ENCODE data around the gene RSPO1.
A peak's percentile ranks its signal among the peaks of the same experiment; 100 is the strongest.
"Not testable (repeated sequence)": the region's sequence is repeated elsewhere in the genome, so short reads cannot be mapped to it uniquely, and the experiment has no call there.

RSPO1 gene

DNA sequence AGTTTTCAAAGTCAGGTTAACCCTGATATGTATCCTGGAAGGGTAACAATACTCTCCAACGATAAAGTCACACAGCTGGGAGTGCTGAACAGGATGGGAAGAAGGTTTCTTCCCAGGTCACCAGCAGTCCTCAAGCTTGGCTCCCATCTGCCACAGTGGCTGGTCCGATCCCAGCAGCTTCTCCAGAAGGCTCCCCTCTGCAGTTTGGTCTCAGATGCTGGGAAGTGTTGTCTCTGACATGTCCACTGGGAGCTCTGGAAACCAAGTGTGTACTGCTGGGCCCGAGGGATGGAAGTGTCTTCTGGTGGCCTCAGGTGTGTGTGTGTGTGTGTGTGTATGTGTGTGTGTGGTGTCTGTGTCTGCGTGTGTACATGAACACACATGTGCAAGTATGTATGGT, 22.5 kb downstream of the RSPO1 start:
- no peak for DNase-seq

DNA sequence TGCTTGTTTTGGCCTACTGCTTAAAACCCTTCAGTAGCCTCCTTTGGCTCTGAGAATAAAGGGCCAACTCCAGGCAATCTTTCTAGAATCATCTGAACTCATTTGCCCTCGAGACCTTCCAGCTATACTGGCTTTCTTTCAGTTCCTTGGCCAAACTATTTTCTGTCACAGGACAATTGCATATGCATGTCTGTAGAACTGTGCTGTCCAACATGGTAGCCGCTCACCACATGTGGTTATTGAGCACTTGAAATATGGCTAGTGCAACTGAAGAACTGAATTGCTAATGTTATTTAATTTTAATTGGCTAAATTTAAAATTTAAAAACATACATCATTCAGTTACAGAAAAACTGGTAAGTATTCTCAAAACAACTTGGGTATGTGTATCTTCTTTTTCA, 24.7 kb downstream of the RSPO1 start:
- no peak for DNase-seq

DNA sequence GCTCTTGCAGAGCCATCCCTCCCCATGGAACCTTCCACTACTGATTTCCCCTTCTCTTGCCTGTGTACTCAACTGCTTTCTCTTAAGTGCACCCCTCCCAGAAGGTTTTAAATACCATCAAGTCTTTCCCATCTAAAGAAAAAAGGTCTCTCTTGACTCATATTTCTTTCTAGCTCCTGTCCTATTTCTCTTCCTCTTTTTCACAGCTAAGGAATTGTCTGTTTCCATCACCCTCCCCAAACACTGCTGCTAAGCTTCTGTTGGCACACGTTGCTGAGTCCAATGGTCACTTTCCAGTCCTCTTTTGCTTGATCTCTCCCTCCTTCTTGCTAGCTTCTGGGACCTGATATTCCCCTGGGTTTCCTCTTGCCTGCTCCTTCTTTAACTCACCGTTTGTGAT, 25.7 kb downstream of the RSPO1 start:
- DNase-seq, result peak; percentile 14 to 24

GRCh38 chr1:37606481-37607263, 28.0 kb downstream of the RSPO1 start:
- no peak for DNase-seq

- DNase-seq, result no peak
These were observed 28.8 kb downstream of the RSPO1 start for GRCh38 chr1:37605806-37606474.

DNA sequence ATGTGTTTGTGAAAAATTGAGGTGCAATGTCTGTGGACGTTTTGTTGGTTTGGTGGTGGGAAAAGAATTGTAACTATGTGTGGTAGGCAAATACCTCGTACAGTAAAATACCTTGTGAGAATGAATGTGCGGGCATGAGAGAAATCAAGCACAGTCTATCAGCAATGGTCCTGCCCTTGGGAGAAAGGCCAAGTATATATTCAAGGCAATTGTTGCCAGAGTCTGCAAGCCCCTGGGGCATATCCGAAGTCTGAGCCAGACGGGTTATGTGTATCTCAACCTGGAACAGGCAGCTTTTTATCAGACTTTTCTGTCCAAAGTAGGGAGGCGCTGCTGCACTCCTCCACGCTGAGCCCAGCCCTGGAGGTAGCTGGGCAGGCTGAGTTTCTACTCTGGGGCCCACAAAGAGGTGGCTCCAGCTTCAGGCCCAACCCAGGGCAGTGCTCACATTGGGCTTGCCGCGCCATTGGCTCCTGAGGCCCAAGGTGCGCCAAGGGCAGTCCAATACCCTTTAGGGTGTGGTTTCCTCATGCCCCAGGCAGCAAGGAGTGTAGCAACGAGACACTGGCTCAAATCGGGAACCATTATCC, 29.5 kb downstream of the RSPO1 start:
- no peak for DNase-seq

DNA sequence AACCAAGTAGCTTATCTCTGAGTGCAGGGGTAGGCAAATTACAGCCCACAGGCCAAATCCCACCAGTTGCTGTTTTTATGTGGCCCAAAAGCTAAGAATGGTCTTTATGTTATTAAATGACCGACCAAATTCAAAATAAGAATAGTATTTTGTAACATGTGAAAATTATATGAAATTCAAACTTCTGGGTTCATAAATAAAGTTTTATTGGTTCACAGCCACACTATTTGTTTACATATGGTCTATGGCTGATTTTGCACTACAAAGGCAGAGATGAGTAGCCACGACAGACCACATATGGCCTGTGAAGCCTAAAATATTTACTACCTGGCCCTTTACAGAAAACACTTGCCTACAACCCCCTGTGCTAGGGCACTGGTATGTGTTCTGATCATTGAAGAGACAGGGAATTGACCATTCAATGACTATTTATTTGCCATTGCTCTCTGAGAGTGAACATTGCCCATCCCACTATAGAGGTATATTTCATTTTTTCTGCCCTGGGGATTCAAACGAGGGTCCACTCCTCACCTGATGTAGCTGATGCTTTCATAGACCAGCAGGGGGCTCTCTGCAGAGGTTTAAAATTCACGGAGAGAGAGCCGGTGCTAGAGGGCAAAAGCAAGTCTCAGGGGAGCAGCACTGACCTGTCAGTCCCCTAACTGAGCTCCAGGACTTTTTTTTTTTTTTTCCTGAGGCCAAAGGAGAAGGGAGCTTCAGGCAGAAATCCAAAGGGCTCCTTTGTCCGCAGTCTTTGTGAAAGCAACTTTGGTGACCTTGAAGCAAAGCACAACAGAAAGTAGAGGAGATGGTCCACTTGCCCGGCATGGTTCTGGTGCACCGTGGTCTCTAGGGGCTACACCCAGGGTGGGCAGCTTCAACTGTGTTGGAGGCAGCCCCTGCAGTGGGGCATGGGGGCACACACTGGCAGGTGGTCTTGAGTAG, 31.7 kb downstream of the RSPO1 start:
- DNase-seq, result peak; percentile 42 to 65

- DNase-seq, result no peak
These were observed 33.3 kb downstream of the RSPO1 start for GRCh38 chr1:37601441-37601840.

DNA sequence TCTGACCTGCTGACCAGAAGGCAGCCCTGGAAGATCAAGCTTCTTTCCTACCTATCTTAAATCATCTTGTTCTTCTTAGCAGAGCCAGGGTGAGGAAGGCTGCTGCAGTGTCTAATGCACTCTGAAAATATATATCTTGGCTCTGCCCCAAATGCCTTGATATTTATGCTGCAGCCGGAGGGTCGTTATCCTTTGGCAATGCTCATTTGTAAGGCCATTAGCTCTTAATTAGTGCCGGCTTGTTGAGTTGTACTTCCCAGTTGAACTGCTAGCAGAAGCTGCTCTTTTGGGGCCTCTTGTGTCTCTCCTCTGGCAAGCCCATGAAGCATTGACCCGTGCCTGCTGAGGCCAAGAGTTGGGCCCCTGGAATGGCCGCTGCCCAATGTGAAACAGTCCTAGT, 34.8 kb downstream of the RSPO1 start:
- no peak for DNase-seq

GRCh38 chr1:37596182-37596667, 38.5 kb downstream of the RSPO1 start:
- DNase-seq, result no peak

- DNase-seq, result peak; percentile 88 to 93
These were observed 39.1 kb downstream of the RSPO1 start, which contains the start of gene GNL2 for GRCh38 chr1:37595440-37596181. Gene GNL2 (minus strand): TSS chr1:37595937. CDS start chr1:37595822, 115 bp downstream.

- DNase-seq, result no peak
These were observed 41.0 kb downstream of the RSPO1 start for GRCh38 chr1:37593726-37594125.

DNA sequence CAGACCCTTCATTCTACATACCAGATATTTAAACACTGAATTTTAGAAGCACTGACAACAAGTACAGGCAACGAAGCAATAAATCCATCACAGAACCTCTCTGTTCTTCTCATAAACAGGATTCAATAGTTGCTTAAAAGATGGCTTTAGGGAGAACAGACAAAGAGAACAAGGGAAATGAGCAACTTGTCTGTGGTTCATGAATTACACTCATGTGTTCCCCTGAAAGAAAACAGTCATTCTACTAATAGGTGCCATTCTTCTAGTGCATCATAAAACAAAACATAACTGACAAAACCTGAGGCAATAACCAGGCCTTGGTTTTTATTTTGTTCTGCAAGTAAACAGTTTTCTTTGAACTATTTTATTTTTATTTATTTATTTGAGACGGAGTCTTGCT, 45.8 kb downstream of the RSPO1 start:
- no peak for DNase-seq

GRCh38 chr1:37584544-37584943, 50.1 kb downstream of the RSPO1 start:
- not testable (repeated sequence) for DNase-seq

- no peak for DNase-seq
These were observed 59.0 kb downstream of the RSPO1 start for GRCh38 chr1:37575692-37576091.

GRCh38 chr1:37574834-37575480, 59.7 kb downstream of the RSPO1 start:
- no peak for DNase-seq

DNA sequence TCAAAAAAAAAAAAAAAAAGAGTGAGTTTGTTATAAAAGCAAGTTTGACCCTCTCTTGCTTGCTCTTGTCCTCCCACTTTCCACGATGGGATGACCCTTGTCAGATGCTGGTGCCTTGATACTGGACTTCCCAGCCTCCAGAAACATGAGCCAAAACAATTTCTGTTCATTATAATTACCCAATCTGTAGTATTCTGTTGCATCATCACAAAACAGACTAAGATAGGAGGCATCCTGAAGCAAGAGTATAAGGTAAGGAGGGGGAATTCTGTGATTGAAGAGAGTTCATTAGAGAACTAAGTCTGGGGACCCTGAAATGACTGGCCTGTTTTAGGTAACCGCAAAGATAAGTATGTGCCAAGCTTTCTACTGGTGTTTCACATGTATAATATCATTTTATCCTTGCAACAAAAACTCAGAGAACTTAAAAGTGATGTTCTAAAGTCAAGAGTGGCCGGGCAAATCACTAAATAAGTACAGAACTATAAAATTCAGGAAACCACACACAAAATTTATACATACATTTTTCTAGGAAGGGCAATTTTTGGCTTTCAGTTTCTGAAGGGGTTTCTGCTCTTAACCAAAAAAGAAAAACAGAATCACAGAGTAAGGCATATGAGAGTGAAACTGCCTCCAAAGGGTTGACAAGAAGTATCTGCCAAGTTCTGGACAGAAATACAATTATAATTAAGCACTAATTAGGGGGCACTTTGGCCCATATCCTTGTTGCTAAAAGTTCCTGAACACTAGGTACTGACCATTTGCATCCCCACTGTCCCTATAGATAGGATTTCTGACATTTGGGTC, 64.0 kb downstream of the RSPO1 start:
- no peak for DNase-seq

DNA sequence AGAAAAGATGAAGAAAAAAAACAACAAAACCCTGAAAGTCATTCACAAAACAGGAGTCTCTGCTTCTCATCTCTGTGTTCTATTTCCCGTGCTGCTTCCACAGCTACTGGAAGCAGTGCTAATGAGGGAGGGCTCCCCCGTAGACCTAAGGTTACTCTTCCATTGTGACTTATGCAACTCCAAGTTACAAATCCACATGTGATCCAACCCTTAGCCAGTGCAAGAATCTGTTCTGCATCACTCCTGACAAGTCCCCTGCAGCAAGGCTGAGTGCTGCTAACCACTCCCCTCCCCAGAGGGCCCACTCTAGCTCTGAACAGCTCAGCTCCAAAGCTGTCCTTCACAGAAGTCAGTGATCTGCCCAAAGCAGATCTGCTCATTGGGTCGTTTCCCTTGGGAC, 67.7 kb downstream of the RSPO1 start:
- no peak for DNase-seq

DNA sequence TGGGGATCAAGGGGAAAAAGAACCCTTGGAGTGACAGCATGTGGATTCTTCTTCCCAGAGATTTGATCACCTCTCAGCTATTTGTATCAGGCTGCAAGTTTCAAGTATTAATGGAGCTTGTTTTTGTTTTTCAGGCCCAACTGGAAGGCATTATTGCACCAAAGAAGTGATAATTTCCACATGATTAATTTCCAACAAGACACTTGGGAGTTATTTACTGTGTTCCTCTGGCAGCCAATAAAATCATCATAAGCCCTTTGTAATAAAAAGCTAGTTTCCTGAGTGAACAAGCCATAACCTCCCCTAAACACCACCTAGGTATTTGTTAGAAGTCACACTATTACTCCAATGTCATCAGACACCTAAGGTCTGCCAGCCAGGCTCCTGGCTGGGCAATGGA, 69.8 kb downstream of the RSPO1 start:
- DNase-seq, result no peak

GRCh38 chr1:37562984-37563383, 71.7 kb downstream of the RSPO1 start:
- no peak for DNase-seq

Measured in Kasumi-1 (cell line).